ENCODE results near the gene PYGO1. TPM values are rescaled to one million over a fixed set of nuclear protein-coding genes. Genes with fewer than 3 reads are reported as not detected.

The PYGO1 gene
- total RNA-seq, 1 experiment from 2014 or later, result 0.83 TPM

DNA sequence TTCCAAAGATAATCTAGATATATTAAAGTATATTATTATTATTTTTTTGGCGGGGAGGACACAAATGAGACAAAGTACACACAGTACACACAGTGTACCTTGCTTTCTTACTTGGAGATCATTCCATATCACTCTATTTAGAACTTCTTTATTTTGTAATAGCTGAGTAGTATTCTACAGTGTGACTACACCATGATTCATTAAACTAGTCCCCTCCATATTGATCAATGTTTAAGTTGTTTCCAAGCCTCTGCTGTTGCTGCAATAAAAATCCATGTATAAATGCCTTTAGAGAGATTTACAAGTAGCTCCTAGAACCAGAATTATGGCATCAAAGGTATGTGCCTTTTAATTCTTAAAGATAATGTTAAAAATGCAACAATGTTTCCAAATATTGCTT lies 38.8 kb downstream of the PYGO1 start:
- peaks cover 0 to 2% (median under 1%) of the 10 kb centered on the region in 3 experiments; a peak in 4 of 7 replicates for H3K36me3 Mint-ChIP-seq (ENCODE audit: insufficient read depth in 1 of 3, low read depth in 3 of 3)
- no peaks in the 10 kb centered on the region; the same call in 1 of the 2 replicates for H3K27me3 Mint-ChIP-seq (ENCODE audit: low read depth)
- Histone ChIP-seq H3K27me3 (ENCODE audit: insufficient read depth, low read length) (no peaks in the 10 kb centered on the region), H2BK12ac (ENCODE audit: insufficient read length, low read depth, low read length) (no peak overlapping the region), H3K18ac (ENCODE audit: insufficient read length, low read depth, low read length) (no peak overlapping the region), H2AK5ac (ENCODE audit: insufficient read length, low read length) (no peak overlapping the region), H2AFZ (ENCODE audit: low read length) (no peak overlapping the region), H4K20me1 (ENCODE audit: control insufficient read depth, insufficient read depth, insufficient read length) (no peaks in the 10 kb centered on the region), H4K91ac (ENCODE audit: insufficient read length, low read depth, low read length) (no peak overlapping the region), H2BK5ac (ENCODE audit: insufficient read length, low read length) (no peak overlapping the region), H3K9ac (ENCODE audit: extremely low read depth, insufficient read length, low read length) (no peak overlapping the region), H3K14ac (ENCODE audit: insufficient read depth, low read length) (no peak overlapping the region), H3K23ac (ENCODE audit: insufficient read length, low read depth, low read length) (no peak overlapping the region), H3K23me2 (ENCODE audit: insufficient read length, low read depth, low read length, poor library complexity, severe bottlenecking) (no peaks in the 10 kb centered on the region), H3K79me1 (ENCODE audit: insufficient read depth, low read depth, low read length, poor library complexity, severe bottlenecking) (no peaks in the 10 kb centered on the region), H3K4ac (ENCODE audit: low read depth, low read length) (no peak overlapping the region), H3K9me3 (ENCODE audit: control insufficient read depth, low read depth, low read length) (no peaks in the 10 kb centered on the region), H4K8ac (replicated peaks; ENCODE audit: insufficient read length, low read depth, low read length) (no peak overlapping the region), H3K4me2 (ENCODE audit: insufficient read depth, insufficient read length, low read length) (no peak overlapping the region), H2BK15ac (ENCODE audit: low read depth, low read length) (no peak overlapping the region), H3K79me2 (ENCODE audit: insufficient read depth, low read length) (no peaks in the 10 kb centered on the region), H4K5ac (ENCODE audit: insufficient read length, low read depth, low read length) (no peak overlapping the region), H3K4me1 (ENCODE audit: insufficient read depth, low read length) (no peaks in the 10 kb centered on the region), H3K27ac (ENCODE audit: insufficient read length, low read depth, low read length) (no peak overlapping the region), H2BK20ac (ENCODE audit: low read depth, low read length, poor library complexity, severe bottlenecking) (no peak overlapping the region), H3T11ph (ENCODE audit: low read length) (no peak overlapping the region), H2BK120ac (ENCODE audit: low read depth, low read length, poor library complexity, severe bottlenecking) (no peak overlapping the region), H3K56ac (ENCODE audit: insufficient read length, low read depth, low read length) (no peak overlapping the region)
- no CpG with 5 or more reads among the region's 1 CpG for WGBS (ENCODE audit: extremely low coverage, insufficient read length, low lambda C conversion rate)
- no peak for DNase-seq
- H3K4me1 Mint-ChIP-seq, result peaks cover 0 to 8% of the 10 kb centered on the region in 2 experiments; a peak in 3 of 4 replicates
- H3K27ac Mint-ChIP-seq, result no peak overlapping the region
- H3K9me3 Mint-ChIP-seq, result peaks cover 5 to 6% of the 10 kb centered on the region in 2 experiments
- TF ChIP-seq, protein P1, sequence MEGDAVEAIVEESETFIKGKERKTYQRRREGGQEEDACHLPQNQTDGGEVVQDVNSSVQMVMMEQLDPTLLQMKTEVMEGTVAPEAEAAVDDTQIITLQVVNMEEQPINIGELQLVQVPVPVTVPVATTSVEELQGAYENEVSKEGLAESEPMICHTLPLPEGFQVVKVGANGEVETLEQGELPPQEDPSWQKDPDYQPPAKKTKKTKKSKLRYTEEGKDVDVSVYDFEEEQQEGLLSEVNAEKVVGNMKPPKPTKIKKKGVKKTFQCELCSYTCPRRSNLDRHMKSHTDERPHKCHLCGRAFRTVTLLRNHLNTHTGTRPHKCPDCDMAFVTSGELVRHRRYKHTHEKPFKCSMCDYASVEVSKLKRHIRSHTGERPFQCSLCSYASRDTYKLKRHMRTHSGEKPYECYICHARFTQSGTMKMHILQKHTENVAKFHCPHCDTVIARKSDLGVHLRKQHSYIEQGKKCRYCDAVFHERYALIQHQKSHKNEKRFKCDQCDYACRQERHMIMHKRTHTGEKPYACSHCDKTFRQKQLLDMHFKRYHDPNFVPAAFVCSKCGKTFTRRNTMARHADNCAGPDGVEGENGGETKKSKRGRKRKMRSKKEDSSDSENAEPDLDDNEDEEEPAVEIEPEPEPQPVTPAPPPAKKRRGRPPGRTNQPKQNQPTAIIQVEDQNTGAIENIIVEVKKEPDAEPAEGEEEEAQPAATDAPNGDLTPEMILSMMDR (conservative IDR thresholded peaks at IDR 0.05), result no peak
- no peak overlapping the region for H3K4me3 Mint-ChIP-seq
